Stimulated activated CD4-positive, alpha-beta T cell treated with anti-CD3 and anti-CD28 coated beads, TNF-alpha, amount 100 ng/mL, for 4 hours (primary cell): ENCODE data around the gene RILPL2.
"Not testable (repeated sequence)": the region's sequence is repeated elsewhere in the genome, so short reads cannot be mapped to it uniquely, and the experiment has no call there.

Experiments
- DNase-seq, 3 experiments: peaks; one replicate each; pipeline ENCODE4 v3.0.0-alpha.2; 2020; ENCODE audit warnings: low read depth in 3 of 3

The RILPL2 gene

DNA sequence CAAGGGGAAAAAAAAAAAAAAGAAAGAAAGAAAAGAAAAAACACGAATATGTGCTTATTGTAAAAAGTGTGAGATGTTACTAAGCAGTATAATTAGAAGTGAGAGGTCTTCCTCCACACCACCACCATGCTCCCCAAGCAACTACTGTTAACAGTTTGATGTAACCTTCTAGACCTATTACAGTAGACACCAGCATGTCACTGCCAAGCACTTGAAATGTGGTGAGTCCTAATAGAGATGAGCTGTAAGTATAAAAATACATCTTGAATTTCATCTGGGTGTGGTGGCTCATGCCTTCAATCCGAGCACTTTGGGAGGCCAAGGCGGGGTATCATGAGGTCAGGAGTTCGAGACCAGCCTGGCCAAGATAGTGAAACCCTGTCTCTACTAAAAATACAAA, 13.4 kb upstream of the RILPL2 start:
- DNase-seq: no peak

DNA sequence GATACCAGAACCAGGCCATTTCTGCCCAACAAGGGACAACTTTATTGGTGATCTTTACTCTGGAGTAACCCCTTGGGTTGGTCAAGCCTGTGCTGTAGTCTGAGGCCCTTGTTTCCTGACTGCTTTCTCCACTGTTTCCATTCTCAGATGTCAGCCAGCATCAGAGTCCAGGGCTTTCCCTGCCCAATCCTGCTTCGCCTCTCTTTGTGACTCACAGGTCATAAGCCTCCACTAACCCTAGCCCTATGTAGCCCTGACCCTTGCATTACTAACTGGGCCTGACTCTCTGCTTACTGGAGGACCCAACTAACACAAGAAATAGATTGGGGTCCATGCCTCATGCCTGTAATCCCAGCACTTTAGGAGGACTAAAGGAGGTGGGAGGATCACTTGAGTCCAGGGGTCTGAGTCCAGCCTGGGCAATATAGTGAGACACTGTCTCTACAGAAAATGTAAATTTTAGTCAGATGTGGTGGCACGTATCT, 12.8 kb upstream of the RILPL2 start:
- DNase-seq: no peak

GRCh38 chr12:123446333-123446713, 9.8 kb upstream of the RILPL2 start:
- DNase-seq: no peak

- no peak for DNase-seq
Observed at GRCh38 chr12:123445388-123446332, 9.2 kb upstream of the RILPL2 start.

DNA sequence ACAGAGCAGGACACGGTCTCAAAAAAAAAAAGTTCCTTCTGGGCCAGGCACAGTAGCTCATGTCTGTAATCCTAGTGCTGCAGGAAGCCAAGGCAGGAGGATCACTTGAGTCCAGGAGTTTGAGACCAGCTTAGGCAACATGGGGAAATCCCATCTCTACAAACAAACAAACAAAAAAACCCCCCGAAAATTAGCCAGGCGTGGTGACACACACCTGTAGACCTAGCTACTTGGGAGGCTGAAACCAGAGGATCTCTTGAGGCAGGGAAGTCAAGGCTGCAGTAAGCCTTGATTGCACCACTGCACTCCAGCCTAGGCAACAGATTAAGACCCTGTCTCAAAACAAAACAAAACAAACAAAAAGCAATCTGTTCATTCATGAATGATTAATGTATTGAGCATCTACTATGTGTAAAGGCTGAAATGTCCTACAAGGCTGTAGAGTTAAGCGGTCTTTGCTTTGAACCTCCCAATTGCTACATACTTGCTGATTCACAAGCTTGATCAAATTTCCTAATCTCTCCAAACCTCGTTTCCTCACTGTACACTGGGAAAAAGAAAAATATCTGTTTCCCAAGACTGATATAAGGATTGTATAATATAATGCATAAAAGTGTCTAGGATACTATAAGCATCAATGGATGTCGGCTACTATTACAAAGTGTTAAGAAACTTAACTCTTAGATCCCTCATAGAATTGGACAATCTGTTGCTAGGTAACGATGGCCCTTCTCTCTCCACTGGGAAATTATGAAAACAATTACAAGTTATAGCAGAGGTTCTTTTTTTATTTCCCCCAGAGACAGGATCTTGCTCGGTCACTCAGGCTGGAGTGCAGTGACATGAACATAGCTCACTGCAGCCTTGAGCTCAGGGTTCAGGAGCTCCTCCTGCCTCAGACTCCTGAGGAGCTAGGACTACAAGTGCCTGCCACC, 7.9 kb upstream of the RILPL2 start:
- DNase-seq: no peak

DNA sequence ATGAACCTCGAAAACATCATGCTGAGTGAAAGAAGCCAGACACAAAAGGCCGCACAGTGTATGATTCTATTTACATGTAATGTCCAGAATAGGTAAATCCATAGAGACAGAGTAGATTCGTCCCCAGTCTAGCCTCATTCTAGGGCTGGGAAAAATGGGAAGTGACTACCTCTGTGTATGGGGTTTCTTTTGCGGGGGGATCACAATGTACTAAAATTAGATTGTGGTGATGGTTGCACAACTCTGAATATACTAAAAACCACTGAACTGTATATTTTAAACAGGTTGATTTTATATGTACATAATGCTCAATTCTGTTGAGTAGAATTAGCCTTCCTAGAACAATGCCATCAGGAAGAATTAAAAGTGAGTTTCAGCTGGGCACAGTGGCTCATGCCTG, 6.3 kb upstream of the RILPL2 start:
- no peak for DNase-seq

DNA sequence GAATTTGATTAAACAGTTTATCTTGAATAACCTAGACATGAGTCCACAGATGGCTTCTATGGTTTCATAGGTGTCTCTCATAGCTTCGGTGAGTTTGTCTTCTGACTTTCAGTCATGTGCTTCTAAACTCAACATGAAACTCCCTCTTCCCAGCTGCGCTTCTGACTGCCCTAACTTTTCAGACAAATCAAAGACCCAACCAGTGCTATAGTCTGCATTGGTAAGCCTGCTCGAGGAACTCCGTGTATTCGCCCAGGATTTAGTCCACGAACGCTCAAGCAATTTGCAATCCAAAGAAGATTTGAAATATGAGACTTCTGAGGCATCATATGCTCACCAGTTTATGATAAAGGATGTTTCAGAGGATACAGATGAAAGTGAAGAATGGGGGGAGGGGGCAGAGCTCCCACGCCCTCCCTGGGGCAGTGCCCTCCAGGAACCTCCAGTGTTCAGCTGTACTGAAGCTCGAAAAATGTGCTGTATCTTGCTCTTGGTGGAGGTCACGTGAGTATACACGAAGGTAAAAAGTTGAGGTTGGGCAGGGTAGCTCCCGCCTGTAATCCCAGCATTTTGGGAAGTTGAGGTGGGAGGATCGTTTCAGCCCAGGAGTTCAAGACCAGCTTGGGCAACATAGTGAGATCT, 5.2 kb upstream of the RILPL2 start:
- no peak for DNase-seq

DNA sequence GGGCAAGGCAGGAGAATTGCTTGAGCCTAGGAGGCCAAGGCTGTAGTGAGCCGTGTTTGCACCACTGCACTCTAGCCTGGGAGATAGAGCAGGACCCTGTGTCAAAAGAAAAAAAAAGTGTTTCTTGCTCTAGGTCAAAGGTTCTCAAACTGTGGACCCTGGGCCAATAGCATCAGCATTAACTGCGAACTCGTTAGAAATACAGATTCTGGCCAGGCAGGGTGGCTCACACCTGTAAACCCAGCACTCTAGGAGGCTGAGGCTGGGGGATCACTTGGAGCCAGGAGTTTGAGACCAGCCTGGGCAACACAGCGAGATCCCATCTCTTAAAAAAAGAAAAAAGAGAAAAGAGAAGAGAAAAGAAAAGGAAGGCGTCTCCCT, 858 bp downstream of the RILPL2 start:
- DNase-seq: no peak

DNA sequence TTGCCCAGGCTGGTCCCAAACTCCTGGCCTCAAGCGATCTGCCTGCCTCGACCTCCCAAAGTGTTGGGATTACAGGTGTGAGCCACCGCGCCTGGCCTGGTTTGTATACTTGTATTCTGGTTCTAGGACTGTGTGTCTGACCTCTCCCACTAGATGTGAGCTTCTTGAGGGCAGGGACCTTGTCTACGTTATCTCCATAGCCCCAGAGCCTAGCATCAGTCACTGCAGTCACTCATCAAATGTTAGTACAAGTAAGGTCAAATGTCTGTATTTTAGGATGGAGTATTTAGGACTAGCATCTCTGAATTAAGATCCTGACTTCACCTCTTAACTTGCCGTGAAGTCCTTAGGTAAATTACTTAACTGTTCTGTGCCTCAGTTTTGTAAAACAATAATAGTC, 2.9 kb downstream of the RILPL2 start:
- DNase-seq: no peak

DNA sequence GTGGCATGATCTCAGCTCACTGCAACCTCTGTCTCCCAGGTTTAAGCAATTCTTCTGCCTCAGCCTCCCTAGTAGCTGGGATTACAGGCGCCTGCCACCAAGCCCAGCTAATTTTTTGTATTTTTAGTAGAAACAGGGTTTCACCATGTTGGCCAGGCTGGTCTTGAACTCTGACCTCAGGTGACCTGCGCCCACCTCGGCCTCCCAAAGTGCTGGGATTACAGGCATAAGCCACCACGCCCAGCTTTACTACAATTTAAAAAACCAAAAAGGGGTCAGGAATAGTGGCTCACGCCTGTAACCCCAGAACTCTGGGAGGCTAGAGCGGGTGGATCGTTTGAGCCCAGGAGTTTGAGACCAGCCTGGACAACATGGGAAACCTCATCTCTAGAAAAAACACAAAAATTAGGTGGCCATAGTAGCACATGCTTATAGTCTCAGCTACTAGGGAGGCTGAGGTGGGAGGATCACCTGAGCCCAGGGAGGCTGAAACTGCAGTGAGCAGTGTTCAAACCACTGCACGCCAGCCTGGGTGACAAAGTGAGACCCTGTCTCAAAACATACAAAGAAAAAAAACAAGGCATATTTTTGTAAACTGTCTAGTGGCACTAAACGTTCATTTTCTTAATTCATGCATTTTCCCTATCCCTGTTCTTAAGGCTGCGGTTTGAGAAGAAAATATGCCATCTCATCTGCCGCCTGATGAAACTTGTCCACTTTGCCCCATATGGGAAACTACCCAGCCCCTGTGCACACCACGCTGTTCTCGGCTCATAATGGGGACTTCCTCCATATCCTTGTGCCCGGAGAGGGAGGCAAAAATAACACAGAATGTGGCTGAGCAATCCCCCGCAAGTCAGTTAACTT, 4.3 kb downstream of the RILPL2 start:
- not testable (repeated sequence) for DNase-seq

GRCh38 chr12:123429101-123429500, 7.4 kb downstream of the RILPL2 start:
- DNase-seq: not testable (repeated sequence)

DNA sequence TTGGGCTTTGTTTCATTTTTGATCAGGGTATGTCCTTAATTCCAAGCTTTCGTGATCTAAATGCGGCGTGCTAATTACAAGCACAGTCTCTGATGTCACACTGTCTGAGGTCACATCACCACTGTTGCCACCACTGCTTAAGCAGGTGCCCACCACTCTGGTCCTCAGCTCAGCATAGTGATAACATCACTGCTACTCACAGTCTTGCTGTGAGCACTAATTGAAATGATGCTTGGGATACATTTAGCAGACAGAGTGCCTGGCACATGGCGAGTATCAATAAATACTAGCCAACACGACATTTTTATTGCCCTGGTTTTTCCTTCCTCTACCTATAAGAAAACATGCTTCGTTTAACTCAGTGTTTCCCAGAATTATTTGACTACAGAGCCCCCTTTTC, 7.9 kb downstream of the RILPL2 start:
- DNase-seq: no peak

GRCh38 chr12:123427036-123427769, 9.3 kb downstream of the RILPL2 start:
- no peak for DNase-seq

GRCh38 chr12:123421314-123421713, 15.2 kb downstream of the RILPL2 start:
- DNase-seq: no peak

- no peak for DNase-seq
Observed at GRCh38 chr12:123410041-123410412, 26.5 kb downstream of the RILPL2 start.

GRCh38 chr12:123409284-123410040, 27.0 kb downstream of the RILPL2 start:
- DNase-seq: not testable (repeated sequence)

DNA sequence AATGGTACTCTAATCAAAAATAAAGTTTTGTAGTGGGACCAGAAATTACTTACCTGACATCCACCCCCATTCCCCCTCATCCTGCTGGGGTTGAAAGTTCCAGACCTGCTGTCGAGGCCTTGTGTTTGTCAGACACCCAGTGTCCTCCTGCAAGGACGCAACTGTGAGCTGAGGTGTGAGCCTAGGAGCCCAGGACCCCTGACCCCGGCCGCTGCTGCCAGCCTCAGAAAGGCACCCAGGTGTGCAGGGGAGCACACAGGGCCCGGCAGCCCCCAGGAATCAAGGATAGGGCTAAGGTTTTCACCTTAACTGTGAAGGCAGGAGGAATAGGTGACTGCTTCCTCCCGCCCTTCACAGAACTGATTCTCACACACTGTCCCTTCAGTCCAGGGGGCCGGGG, 27.9 kb downstream of the RILPL2 start:
- DNase-seq: not testable (repeated sequence)

- not testable (repeated sequence) for DNase-seq
Observed at GRCh38 chr12:123407934-123408333, 28.6 kb downstream of the RILPL2 start.

DNA sequence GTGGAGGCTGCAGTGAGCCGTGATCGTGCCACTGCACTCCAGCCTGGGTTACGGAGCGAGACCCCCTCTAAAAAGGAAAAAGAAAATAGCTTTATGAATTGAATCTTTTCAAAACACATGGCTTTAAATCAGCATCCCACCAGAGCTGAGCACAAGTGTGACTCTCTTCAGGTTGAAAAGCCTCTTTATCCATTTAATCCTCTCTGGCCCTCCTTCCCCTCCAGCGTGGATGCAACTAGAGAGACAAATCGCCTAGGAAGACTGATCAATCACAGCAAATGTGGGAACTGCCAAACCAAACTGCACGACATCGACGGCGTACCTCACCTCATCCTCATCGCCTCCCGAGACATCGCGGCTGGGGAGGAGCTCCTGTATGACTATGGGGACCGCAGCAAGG, 29.2 kb downstream of the RILPL2 start:
- not testable (repeated sequence) for DNase-seq

- DNase-seq: no peak
Observed at GRCh38 chr12:123404581-123404980, 31.9 kb downstream of the RILPL2 start.
